ENCODE measurements around the gene WRNIP1.

DNA sequence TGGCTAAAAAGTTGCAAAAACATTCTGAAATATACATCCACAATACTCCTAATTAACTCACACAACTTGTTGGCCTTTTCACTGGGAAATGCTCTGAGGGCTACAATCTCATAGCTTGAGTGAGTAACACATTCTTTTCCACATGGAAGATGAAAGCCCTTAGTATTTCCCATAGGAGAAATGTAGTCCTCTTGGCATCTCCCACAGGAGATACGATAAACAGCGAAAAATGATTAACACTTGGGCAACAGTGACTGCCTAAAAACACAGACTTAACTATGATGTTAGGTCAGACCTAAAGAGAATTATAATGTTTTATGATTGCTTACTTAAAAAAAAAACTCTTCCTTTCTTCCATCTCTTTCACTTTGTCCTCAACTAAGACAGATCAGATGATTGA is 23.4 kb upstream of the WRNIP1 start:
- TF ChIP-seq, protein P1, sequence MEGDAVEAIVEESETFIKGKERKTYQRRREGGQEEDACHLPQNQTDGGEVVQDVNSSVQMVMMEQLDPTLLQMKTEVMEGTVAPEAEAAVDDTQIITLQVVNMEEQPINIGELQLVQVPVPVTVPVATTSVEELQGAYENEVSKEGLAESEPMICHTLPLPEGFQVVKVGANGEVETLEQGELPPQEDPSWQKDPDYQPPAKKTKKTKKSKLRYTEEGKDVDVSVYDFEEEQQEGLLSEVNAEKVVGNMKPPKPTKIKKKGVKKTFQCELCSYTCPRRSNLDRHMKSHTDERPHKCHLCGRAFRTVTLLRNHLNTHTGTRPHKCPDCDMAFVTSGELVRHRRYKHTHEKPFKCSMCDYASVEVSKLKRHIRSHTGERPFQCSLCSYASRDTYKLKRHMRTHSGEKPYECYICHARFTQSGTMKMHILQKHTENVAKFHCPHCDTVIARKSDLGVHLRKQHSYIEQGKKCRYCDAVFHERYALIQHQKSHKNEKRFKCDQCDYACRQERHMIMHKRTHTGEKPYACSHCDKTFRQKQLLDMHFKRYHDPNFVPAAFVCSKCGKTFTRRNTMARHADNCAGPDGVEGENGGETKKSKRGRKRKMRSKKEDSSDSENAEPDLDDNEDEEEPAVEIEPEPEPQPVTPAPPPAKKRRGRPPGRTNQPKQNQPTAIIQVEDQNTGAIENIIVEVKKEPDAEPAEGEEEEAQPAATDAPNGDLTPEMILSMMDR (IDR thresholded peaks at IDR 0.05 in 4 of 5, conservative IDR thresholded peaks at IDR 0.05 in 1 of 5) = no peak
- TF ChIP-seq POLR2A (IDR thresholded peaks at IDR 0.05) = no peak

Data from gastrocnemius medialis (tissue), 4 donors.